Forelimb muscle (tissue), 1 donor: ENCODE data around the gene VAT1L. TPM values are rescaled to one million over a fixed set of nuclear protein-coding genes. Genes with fewer than 3 reads are reported as not detected.
"Not testable (repeated sequence)": the region's sequence is repeated elsewhere in the genome, so short reads cannot be mapped to it uniquely, and the experiment has no call there.

ENCODE experiments used
- DNase-seq: peaks from one replicate; pipeline ENCODE4 v3.0.0-alpha.2; 2013; ENCODE audit warnings: low read depth
- polyA plus RNA-seq: library from polyadenylated mRNA; unstranded; fragments of 120-200 nt; gene quantifications from one replicate; pipeline ENCODE4 v1.2.1, GENCODE V29; 2013; ENCODE audit not compliant: insufficient read length

The VAT1L gene
- polyA plus RNA-seq, 1 donor = 6.7 TPM

DNA sequence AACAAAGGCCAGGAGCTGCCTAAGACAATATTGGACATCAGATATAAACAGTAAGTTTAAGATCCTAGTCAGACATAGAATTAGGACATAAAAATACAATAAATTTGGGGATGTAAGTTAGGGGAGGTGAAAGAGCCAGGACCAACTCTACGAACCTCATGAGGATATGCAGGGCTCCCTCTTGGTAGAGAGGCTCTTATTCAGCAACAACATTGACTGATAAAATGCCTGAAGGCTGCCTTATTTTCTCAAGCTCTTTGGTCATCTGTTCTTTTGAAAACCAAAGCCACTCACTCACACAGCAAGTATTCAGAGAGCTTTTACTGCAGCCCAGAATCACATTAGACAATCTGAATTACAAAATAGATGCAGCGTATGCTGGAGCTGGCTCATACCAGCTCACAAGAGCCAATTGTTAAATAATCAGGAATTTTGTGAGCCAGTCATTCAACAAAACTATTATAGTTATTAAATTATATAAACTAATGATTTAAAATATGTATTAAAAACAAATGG lies 125.4 kb downstream of the VAT1L start:
- DNase-seq = no peak

DNA sequence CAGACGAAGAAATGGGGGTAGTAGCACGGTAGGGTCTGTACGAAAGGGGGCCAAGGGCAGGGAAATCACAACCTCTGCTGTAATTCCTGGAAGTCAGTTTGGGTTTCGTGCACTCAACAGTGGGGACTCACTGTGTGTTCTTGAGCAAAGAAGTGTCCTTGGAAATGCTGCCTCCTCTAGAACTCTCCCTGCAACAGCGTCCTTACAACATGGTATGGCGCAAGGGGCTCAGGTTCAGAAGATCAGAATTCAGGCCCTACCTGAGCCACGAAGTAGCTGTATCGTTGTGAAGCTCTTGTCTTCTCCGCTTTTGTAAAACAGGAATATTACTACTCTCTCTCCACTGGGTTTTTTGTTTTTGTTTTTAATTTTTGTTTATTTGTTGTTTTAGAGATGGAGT lies 127.7 kb downstream of the VAT1L start:
- DNase-seq = no peak

DNA sequence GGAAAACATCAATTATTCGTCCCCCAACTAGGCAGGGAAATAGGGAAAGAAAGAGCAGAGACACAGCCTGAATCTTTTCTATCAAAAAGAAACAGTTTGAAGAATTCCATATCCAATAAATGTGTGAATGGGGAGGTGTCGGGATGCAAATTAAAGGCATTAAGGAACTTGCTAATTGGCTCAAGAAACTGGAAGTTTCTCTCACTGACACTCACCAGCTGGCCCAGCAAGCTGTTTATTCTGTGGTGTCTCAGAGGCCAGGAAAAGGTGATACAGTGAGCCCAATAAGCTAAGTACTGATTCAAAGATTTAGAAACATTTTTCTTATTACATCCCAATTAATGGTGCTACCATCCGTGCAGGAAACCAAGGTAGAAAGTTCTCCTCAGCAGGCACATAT lies 129.6 kb downstream of the VAT1L start:
- no peak for DNase-seq

DNA sequence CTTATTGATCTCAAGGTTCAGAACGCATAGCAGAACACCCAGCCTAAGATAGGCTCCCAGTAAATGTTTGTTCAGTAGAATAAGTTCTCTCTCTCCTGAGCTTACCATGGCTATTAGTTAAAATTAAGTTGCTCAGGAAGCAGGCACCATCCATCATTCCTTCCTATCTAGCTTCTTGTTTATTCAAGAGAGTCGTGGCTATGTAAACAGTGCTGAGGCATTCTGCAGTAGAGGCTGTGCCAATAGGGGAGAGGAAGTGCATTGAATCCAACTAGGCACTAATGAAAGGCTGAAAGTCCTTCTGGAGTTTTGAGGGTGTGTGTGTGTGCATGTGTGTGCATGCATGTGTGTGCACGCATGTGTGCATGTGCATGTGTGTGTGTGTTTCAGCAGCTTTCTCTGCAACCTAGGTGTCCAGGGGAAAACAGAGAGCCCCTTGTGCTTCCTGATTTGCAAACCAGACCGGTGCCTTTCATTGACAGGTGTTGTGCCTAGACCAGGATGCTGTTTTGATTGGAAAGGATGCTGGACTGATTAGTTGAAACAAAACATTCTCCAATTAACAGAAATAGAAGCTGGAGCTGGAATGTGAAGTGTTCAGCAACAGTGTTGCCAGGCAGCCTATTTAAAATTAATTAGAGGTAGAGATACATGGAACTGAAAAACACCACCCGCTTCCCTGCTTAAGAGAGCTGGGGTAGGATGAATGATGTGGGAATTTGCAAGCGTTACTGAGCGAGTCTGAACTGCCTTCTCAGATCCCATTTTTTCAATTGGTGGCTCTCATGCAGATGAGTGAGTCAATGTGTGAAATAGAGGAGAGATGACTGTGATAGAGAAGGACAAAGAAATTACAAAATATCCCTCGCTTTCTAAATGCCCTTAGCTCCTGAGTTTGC lies 130.7 kb downstream of the VAT1L start:
- no peak for DNase-seq

DNA sequence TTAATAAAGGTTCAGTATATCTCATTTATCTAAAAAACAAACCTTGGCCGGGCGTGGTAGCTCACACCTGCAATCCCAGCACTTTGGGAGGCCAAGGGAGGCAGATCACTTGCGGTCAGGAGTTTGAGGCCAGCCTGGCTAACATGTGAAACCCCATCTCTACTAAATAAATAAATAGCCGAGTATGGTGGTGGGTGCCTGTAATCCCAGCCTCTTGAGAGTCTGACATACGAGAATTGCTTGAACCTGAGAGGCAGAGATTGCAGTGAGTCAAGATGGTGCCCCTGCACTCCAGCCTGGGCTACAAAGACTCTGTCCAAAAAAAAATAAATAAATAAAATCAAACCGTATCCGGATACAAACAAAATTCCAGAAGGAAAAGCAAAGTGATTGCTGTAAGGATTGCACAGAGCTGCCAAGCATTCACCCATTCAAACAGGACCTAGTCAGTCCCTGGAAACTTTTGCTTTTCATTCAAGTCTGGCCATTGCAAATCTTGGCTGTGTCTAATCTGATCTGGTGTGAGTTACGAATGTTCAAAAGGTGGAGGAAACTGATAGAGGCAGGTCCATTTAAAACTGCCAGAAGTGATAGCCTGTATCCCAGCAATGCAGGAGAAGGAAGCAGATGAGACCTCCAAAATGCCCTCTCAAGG lies 131.5 kb downstream of the VAT1L start:
- no peak for DNase-seq

DNA sequence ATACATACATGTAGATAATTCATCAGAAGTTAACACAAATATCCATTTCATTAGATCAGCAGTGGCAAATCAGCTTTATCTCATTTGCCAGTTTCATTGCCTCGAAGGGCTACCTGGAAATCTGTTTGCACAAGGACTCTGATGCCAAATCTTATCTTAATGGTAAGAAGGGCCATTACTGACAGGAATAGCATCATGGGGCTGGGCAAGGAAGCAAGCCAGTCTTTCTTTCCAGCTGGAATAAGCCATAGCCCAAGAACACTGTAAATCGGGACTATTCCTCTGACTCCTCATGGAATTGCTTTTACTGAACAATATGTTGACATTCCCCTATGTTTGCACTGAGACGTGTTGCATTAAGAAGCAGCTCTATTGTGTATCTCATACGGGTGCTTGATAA lies 132.6 kb downstream of the VAT1L start:
- no peak for DNase-seq

DNA sequence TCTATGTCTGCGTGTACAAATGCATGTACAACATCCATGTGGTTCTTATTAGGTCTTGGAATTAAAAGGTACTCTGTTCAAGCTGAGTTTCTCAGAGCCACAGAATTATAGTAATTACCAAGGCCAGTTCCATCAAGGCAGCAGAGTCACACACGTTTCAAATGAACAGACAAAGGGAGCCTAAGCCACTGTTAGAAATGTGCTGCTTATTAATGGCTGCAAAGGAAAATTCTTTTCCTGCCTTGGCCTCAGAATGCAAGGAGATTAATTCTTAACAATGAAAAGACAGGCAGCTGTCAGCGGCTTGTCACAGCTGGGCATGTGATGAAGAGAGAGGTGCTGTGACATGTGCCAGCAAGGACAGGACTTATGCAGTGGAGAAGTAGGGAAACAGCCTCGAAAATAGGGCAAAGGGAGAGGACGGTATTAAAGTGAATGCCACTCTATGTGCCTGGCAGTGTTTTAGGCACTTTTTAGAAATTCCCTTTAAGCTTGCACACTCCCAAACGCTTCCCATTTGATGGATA lies 133.9 kb downstream of the VAT1L start:
- DNase-seq = no peak

DNA sequence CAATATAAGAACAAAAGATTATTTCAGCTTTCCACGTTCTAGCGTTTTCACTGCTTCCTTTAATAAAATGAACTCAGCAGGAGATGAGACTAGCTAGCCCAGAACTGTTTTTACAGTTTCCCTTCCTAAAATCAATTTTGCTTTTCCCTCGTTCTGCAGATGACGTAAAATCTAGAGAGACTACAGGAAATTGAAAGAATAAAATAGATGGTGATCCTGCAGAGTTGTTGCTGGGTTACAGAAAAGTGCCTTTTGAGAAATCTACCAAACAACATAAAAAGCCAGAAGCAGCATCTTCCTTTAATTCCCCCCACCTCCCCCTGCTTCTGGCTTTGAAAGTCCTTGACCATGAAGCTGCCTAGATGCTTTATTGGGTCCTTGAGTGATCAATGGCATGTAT lies 137.2 kb downstream of the VAT1L start:
- no peak for DNase-seq

DNA sequence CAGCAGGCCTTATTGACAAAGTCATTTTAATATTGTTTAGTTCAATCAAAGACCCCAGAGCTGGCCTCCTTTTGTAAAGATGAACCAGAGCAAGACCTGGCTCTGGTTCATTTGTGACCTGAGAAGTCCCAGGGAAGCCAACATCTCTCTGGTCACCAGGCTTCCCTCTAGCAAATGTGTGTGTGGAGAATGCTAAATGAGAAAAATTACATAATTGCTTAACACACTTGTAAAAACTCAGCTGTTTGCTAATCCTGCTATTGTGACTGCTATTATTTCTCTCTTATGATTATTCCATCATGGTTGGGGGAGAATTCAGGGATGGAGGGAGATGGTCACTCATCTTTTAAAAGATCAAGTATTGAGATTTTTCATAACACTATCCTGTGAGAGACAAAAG lies 139.7 kb downstream of the VAT1L start:
- no peak for DNase-seq

DNA sequence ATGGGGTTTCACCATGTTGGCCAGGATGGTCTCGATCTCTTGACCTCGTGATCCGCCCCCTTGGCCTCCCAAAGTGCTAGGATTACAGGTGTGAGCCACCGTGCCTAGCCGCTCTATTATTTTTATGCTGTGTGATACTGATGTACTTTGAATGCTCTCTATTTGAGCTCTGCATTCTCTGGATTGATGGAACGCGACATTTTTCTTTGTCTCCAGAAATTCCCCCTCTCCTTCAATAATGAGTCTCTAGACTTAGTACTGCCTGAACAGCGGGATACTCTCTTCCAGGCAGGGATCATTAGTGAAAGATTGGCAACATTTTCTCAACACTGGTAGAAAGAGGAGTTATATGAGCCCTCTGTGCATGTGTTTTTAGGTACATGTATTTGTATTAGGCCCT lies 140.6 kb downstream of the VAT1L start:
- no peak for DNase-seq

DNA sequence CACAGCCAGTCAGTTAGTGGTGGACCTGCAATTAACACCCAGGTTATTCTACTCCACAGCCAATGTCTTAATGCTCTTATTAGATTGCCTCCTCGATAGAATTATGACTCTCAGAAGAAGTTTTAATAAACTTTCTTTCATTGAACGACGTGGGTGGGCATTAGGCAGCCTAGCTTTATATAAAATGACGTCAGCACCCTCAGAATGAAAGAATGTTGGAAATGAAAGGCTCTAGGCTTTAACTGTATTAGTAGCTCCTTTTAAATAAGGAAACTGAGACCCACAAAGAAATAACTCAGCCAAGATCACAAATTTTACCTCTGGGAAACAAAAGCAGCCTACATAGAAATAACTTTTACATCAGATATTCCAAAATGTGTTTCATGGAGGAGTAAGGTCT lies 142.7 kb downstream of the VAT1L start:
- DNase-seq = no peak

DNA sequence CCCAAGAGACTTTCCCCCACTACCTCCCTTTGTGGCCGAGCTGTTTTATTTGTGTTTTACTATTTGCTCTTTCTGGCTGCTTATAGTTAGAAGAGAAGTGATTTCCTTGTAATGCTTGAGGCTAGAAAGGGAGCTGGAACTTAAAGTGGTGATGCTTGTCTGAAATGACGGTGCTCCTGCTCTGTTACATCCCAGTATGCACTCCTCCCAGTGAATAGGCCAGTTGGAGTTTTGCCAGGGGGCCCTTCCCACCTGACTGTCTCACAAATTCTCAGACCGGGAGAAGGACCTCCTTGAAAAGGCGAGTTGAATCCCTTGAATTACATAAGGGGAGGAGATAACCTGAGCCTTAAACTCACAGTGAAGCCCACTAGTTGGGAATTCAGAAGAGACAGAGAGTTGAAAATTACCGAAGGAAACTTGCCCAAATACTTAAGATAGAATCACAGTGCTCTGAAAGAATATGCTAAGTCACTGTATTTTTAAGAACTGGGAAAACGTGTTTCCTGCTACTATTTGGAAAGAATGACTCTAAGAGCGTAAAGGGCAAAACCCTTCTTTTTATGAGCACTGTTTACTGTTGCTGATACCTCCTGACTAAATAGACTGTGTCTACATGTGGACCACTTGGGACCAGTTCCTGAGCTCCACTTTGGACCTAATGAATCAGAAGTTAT lies 149.2 kb downstream of the VAT1L start:
- peak; percentile 17 for DNase-seq

DNA sequence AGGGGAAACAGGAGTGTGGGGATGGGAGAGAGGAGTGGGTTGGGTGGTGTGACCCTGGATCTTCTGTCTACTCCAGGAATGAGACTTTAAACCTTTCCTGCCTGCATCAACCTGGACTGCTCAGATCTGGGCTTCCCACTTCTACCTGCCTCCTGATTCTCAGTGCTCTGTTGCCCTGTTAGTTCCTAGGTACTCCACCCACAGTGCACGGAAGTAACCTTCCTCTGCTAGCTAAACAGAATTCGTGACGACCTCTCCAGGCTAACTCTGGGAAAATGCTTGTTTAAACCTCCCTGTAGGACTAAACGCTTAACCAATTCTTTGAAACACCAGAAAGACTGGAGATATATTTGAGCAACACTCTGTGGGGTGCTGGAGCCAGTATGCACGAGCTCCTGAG lies 150.5 kb downstream of the VAT1L start:
- DNase-seq = no peak

DNA sequence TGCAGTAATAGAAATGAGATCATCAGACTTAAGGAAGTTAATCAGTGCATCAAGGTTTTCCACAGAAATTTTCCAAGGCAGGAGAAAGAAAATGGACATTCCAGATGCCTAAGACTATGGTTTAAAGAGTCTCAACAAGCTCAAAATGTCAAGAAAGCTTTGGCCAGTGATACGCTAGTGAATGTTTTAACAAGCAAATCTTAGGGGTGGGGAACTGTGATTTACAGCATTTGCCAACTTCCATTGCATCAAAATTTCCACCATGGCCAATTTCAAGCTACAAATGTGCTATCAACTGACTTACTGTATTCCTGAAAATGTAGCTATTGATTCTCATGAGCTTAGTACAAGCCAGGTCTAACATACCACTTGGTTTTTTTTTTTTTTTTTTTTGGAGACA lies 151.6 kb downstream of the VAT1L start:
- peak; percentile 82 for DNase-seq

DNA sequence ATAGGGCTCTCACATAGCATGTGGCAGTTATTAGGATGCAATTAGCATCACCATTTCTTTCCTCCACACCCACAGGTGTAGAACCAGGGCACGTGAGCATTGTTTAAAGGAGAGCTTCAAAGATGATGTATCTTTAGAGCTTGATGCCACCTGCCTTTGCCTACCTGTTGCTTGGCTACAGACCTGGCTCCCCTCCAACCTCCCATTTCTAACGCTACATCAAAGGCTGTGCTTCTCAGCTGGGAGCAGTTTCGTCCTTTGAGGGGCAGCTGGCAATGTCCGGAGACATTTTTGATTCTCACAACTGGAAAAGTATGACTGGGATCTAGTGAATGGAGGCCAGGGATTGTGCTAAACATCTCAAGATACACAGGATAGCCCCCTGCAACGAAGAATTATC lies 155.4 kb downstream of the VAT1L start:
- DNase-seq = no peak

DNA sequence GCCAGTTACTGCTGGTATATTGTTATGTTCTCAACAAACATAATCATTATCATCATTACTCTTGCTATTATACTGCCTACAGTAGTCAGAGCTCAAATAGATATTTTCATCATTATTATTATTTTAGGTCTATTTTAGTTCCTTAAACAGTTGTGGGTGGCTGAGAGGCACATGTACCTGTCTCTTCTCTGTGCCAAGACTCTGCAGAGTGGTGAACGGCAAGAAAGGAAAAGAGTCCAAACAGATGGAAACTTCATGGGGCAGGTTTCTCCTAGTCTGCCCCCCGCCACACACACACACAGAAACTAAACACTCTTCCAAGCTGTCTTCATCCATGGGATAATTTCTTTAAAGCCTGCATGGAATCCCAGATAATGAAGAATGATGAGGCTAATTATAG lies 156.3 kb downstream of the VAT1L start:
- DNase-seq = no peak

DNA sequence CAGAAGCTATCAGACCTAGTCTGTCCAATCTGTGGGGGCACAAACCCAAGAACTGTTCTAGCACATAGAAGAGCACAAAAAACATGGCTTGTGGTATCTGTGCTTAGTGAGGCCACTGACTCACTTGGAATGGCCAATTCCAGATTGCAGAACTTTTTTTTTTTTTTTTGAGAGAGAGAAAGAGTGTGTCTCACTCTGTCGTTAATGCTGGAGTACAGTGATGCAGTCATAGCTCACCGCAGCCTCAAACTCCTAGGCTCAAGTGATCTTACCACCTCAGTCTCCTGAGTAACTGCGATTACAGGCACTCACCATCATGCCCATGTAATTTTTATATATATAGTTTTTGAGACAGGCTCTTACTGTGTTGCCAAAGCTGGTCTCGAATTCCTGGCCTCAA lies 156.8 kb downstream of the VAT1L start:
- no peak for DNase-seq

DNA sequence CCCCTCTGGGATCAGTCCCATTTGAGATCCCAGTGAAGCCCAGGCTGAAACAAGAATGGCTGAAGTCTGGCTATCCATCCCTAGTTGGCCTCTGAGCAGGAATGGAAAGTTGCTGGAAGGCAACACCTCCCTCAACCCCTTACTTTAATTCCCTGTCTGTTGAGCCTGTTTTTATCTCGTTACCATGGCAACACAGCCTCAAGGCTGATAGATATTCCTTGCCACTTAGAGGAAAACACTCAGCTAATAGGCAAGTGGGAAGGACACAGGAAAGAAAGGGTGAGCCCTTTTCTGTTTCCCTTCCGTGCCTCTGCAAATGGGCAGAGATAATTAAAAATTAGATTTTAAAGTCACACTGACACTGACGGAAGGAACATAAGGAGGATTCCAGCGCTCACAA lies 158.5 kb downstream of the VAT1L start:
- no peak for DNase-seq

DNA sequence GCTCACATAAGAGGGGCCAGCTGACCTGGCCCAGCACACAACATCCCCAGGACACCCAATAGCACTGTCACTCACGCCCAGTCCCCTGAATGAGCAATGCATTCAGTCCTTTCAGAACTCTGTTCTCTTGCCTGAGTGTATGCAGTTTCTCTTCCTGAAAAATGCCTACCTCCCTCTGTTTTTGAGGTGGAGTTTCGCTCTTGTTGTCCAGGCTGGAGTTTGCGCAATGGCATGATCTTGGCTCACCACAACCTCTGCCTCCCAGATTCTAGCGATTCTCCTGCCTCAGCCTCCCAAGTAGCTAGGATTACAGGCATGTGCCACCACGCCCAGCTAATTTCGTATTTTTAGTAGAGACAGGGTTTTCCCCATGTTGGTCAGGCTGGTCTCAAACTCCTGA lies 159.2 kb downstream of the VAT1L start:
- DNase-seq = not testable (repeated sequence)

DNA sequence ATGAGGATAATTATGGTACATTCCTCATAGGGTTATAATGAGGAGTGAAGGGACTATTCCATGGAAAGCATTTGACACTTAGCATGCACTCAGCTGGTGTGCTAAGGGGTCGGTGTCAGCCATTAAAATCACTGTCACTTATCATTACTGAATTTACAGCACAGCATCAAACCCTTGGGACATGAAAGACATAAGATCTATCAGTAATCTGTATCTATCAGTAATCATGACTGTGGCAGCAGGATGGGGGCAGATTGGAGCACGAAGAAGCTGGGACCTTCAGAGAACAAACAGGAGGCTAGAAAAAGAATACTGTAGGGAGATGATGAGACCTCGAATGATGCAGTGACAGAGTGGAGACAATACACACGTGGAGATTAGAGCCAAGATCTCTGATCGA lies 160.5 kb downstream of the VAT1L start:
- DNase-seq = no peak

DNA sequence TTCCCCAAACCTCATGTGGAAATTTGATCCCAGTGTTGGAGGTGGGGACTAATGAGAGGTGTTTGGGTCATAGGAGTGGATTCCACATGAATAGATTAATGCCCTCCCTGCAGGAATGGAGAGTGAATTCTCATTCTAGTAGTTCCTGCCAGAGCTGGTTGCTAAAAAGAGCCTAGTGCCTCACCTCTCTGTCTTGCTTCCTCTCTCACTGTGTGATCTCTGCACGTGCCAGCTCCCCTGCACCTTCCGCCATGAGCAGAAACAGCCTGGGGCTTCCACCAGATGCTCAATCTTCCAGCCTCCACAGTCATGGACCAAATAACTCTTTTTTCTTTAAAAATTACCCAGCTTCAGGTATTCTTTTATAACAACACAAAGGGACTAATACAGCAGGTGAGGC lies 161.1 kb downstream of the VAT1L start:
- DNase-seq = no peak

DNA sequence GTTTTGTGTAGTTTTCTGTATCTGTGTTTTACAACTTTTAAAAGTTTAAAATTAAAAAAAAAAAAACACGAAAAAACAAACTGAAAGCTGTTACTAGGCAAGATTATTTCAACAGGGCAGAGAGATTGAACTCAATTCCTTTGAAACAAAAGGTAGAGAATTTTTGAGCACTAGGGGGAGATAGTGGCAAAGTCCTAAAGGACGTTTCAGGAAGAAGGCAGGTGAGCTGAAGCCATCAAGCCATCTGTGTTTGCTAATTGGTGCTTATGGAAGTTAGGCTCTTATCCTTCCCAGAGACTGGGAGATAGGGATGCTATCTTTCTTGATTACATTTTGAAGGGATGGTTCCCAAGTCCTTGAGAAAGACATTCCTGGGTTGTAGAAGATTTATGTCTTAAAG lies 163.4 kb downstream of the VAT1L start:
- no peak for DNase-seq
